Activated CD4-positive, alpha-beta memory T cell treated with anti-CD3 and anti-CD28 coated beads for 36 hours (primary cell): ENCODE data around the gene APBA2. TPM values are rescaled to one million over a fixed set of nuclear protein-coding genes. Genes with fewer than 3 reads are reported as not detected.

Experiments used
- CTCF ChIA-PET: fragments of 350-600 bp; sonication (Branson Sonifier 250); formaldehyde crosslinking; loops from one replicate; lab custom pipeline; 2021; ENCODE audit warnings: antibody characterized with exemption, inconsistent platforms; lab: Charles Lee
- POLR2A ChIA-PET: fragments of 350-600 bp; sonication (Branson Sonifier 250); formaldehyde crosslinking; loops from one replicate; lab custom pipeline; 2021; ENCODE audit warnings: antibody characterized with exemption; lab: Charles Lee
- DNase-seq: peaks from one replicate; pipeline ENCODE4 v3.0.0-alpha.2; 2020
- H3K27ac Mint-ChIP-seq: one replicate; pipeline ENCODE4 v1.8.0; 2021; ENCODE audit warnings: mixed read lengths
- H3K27me3 Mint-ChIP-seq: one replicate; pipeline ENCODE4 v1.8.0; 2021; ENCODE audit warnings: mixed read lengths
- H3K36me3 Mint-ChIP-seq: one replicate; pipeline ENCODE4 v1.8.0; 2021; ENCODE audit warnings: mixed read lengths
- H3K4me1 Mint-ChIP-seq: one replicate; pipeline ENCODE4 v1.8.0; 2021; ENCODE audit warnings: low read depth, mixed read lengths
- H3K4me3 Mint-ChIP-seq: one replicate; pipeline ENCODE4 v1.8.0; 2021; ENCODE audit warnings: mild to moderate bottlenecking, mixed read lengths
- H3K9me3 Mint-ChIP-seq: one replicate; pipeline ENCODE4 v1.8.0; 2021; ENCODE audit warnings: mixed read lengths
- intact Hi-C: fragments of 100-400 bp; cut with micrococcal nuclease; formaldehyde crosslinking; loops from one replicate; pipeline ENCODE4 v1.15.1; 2023
- total RNA-seq, 2 experiments: library from RNA; stranded (reverse); gene quantifications; one replicate each; pipeline ENCODE4 v1.2.3, GENCODE V29; 2021

The APBA2 gene
- total RNA-seq, 2 experiments from 2014 or later: 6.4 to 8.9 TPM

DNA sequence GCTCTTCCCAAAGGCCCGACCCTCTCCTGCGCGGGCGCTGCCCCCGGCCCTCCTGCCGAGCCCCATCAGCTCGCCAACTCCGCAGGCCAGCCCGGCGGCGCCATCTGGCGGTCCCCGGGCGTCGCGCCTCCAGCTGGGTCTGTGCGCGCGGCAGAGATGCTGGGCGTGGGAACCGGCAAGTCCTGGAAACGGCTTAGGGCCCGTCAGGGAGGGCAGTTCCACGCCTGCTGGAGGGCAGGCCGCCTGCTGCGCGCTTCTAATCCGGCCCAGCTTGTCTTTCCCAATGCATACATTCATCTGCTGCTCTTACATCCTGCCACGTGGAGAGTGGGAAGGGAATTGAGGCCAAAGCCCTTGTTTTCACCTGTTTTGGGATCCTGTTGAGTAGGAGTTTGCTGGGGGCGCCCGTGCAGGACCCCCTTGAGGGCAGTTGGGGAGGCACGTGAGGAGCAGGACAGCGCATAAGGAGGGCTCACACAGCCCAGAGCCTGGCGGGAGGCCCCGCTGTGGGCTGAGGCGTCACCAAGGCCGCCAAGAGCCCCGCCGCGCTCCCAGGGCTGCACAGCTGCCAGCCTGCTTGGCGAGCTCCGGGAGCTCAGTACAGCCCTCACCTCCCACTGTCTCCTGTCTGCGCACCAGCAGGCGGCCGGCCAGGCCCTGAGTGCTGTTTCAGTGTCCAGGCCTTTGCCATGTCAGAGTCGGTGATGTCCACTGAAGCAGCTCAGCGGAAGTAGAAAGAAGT is 218.2 kb downstream of the APBA2 start:
- intact Hi-C loops: no loop called here
- Mint-ChIP-seq H3K27me3 (no peaks in the 10 kb centered on the region), H3K4me3 (no peak overlapping the region), H3K36me3 (peaks cover 2% of the 10 kb centered on the region), H3K9me3 (no peaks in the 10 kb centered on the region), H3K27ac (no peak overlapping the region), H3K4me1 (no peaks in the 10 kb centered on the region)
- ChIA-PET POLR2A (interaction anchor here (1.5 kb wide), 1 partner anchor 14 kb away, joined by 5 read pairs; no protein-coding TSS in a partner anchor), CTCF (interaction anchor here (0.6 to 4.8 kb wide), 10 partner anchors 8 to 164 kb away, joined by 3 to 66 read pairs (median 5); no protein-coding TSS in a partner anchor)
- DNase-seq: peak; percentile 70

DNA sequence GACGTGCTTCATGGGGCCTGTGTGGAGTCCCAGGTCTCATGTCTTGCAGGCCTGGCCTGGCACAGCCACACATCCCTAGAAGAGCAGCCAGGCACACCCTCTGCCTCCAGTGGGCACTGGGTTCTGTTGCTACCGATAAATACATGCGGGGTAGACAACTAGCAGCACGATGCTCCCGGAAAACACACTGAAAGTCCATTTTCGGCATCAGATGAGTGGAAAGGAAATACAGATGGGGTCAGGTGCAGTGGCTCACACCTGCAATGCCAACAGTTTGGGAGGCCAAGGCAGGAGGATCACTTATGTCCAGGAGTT is 218.7 kb downstream of the APBA2 start:
- no peaks in the 10 kb centered on the region for H3K27me3 Mint-ChIP-seq
- ChIA-PET CTCF (interaction anchor here (0.8 to 4.8 kb wide), 5 partner anchors 11 to 36 kb away, joined by 3 to 66 read pairs (median 6); no protein-coding TSS in a partner anchor), POLR2A (interaction anchor here (1.5 kb wide), 1 partner anchor 14 kb away, joined by 5 read pairs; no protein-coding TSS in a partner anchor)
- no peaks in the 10 kb centered on the region for H3K9me3 Mint-ChIP-seq
- peaks cover 2% of the 10 kb centered on the region for H3K36me3 Mint-ChIP-seq
- no peak overlapping the region for H3K27ac Mint-ChIP-seq
- DNase-seq: no peak
- no peak overlapping the region for H3K4me3 Mint-ChIP-seq
- no peaks in the 10 kb centered on the region for H3K4me1 Mint-ChIP-seq
- intact Hi-C loops: no loop called here

GRCh38 chr15:29105151-29105854 is 219.5 kb downstream of the APBA2 start:
- H3K4me3 Mint-ChIP-seq: no peak overlapping the region
- no peaks in the 10 kb centered on the region for H3K27me3 Mint-ChIP-seq
- CTCF ChIA-PET: interaction anchor here (0.8 to 4.8 kb wide), 5 partner anchors 10 to 35 kb away, joined by 3 to 66 read pairs (median 6); no protein-coding TSS in a partner anchor
- DNase-seq: no peak
- no peak overlapping the region for H3K27ac Mint-ChIP-seq
- no peaks in the 10 kb centered on the region for H3K9me3 Mint-ChIP-seq
- intact Hi-C loops: no loop called here
- H3K4me1 Mint-ChIP-seq: no peaks in the 10 kb centered on the region
- POLR2A ChIA-PET: no interaction called here
- peaks cover 2% of the 10 kb centered on the region for H3K36me3 Mint-ChIP-seq

GRCh38 chr15:29106116-29106515 is 220.3 kb downstream of the APBA2 start:
- H3K9me3 Mint-ChIP-seq: no peaks in the 10 kb centered on the region
- H3K4me1 Mint-ChIP-seq: no peaks in the 10 kb centered on the region
- intact Hi-C loops: no loop called here
- CTCF ChIA-PET: interaction anchor here (1.8 to 4.8 kb wide), 2 partner anchors 9 to 15 kb away, joined by 7 to 66 read pairs; no protein-coding TSS in a partner anchor
- H3K4me3 Mint-ChIP-seq: no peak overlapping the region
- POLR2A ChIA-PET: no interaction called here
- no peak overlapping the region for H3K27ac Mint-ChIP-seq
- H3K36me3 Mint-ChIP-seq: peaks cover 2% of the 10 kb centered on the region
- H3K27me3 Mint-ChIP-seq: no peaks in the 10 kb centered on the region
- DNase-seq: no peak

DNA sequence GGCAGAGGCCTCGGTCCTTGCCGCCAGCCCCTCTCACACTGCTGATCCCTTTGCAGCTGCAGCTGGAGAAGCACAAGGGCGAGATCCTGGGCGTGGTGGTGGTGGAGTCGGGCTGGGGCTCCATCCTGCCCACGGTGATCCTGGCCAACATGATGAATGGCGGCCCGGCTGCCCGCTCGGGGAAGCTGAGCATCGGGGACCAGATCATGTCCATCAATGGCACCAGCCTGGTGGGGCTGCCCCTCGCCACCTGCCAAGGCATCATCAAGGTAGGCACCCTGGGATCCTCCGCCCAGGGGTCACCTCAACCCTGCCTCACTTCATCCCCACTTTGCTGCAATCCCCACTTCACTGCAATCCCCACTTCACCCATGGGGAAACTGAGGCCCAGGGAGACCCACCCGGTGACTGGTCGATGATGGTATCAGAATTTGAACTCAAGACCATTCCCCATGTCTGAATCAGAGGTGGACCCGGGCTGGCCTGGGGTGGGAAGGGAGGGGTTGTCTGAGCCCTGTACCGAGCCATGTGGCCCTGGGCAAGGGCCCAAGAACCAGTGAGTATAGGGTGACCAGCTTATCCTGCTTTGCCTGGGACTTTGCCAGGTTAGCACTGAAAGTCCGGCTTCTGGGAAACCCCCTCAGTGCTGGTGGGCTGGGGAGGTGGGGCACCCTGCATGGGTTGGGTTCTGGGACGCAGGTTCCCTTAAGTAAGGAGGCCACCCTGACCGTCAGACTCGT is 220.9 kb downstream of the APBA2 start:
- Mint-ChIP-seq H3K4me1 (no peaks in the 10 kb centered on the region), H3K4me3 (no peak overlapping the region), H3K36me3 (peaks cover 2% of the 10 kb centered on the region), H3K27ac (no peak overlapping the region), H3K27me3 (no peaks in the 10 kb centered on the region), H3K9me3 (no peaks in the 10 kb centered on the region)
- CTCF ChIA-PET: no interaction called here
- intact Hi-C loops: no loop called here
- POLR2A ChIA-PET: no interaction called here
- DNase-seq: no peak

DNA sequence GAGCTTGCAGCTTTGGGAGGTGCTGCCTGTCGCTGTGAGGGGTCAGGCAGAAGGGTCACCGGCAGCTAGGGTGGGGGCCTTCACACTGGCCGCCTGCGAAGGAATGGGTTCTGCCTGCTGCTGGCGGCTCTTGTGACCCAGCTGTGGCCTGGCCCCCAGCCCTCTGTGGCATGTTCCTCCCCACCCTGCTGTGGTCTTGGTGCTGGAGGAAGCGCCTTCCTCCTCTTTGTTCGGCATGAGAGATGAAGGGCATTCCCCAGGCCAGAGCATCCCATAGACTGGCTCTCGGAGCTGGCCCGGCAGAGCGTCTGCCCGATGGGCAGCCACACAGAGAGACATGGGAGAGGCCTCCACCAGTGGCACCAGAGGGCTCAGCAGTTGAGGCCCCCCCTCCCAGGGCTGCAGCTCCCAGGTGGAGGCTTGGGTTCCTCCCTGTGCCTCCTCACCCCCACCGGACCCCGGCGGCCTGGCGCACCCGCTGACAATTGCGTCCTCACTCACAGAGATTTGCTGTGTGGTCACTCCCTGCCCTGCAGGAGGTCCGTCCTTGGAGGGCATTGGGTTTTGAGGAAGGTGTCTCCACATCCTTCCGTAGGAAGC is 221.6 kb downstream of the APBA2 start:
- ChIA-PET CTCF (interaction anchor here (0.7 kb wide), 1 partner anchor 467 kb away, joined by 3 read pairs; no protein-coding TSS in a partner anchor), POLR2A (no interaction called here)
- Mint-ChIP-seq H3K27ac (no peak overlapping the region), H3K9me3 (no peaks in the 10 kb centered on the region), H3K27me3 (no peaks in the 10 kb centered on the region), H3K4me1 (no peaks in the 10 kb centered on the region), H3K4me3 (no peak overlapping the region), H3K36me3 (peaks cover 2% of the 10 kb centered on the region)
- intact Hi-C loops: no loop called here
- DNase-seq: no peak

- Mint-ChIP-seq H3K27me3 (no peaks in the 10 kb centered on the region), H3K4me3 (no peak overlapping the region), H3K36me3 (peaks cover 2% of the 10 kb centered on the region), H3K9me3 (no peaks in the 10 kb centered on the region), H3K27ac (no peak overlapping the region), H3K4me1 (no peaks in the 10 kb centered on the region)
- no peak for DNase-seq
- POLR2A ChIA-PET: no interaction called here
- CTCF ChIA-PET: interaction anchor here (0.7 kb wide), 1 partner anchor 466 kb away, joined by 3 read pairs; no protein-coding TSS in a partner anchor
- intact Hi-C loops: no loop called here
Observed at GRCh38 chr15:29107971-29108645, 222.3 kb downstream of the APBA2 start.

GRCh38 chr15:29109762-29110161 is 224.0 kb downstream of the APBA2 start:
- Mint-ChIP-seq H3K4me1 (peaks cover 8% of the 10 kb centered on the region), H3K27me3 (peaks cover 3% of the 10 kb centered on the region), H3K36me3 (no peaks in the 10 kb centered on the region), H3K4me3 (no peak overlapping the region), H3K27ac (no peak overlapping the region), H3K9me3 (no peaks in the 10 kb centered on the region)
- intact Hi-C loops: no loop called here
- ChIA-PET POLR2A (no interaction called here), CTCF (interaction anchor here (1.9 to 2.1 kb wide), 2 partner anchors 8 to 19 kb away, joined by 6 to 10 read pairs; no protein-coding TSS in a partner anchor)
- DNase-seq: no peak

- Mint-ChIP-seq H3K27ac (no peak overlapping the region), H3K4me1 (peaks cover 10% of the 10 kb centered on the region)
- POLR2A ChIA-PET: no interaction called here
Observed at GRCh38 chr15:29110176-29110575, 224.4 kb downstream of the APBA2 start.

GRCh38 chr15:29110733-29111132 is 225.0 kb downstream of the APBA2 start:
- ChIA-PET POLR2A (no interaction called here), CTCF (interaction anchor here (0.7 to 2.1 kb wide), 3 partner anchors 9 to 62 kb away, joined by 3 to 10 read pairs (median 6); no protein-coding TSS in a partner anchor)
- no peak overlapping the region for H3K4me3 Mint-ChIP-seq
- H3K9me3 Mint-ChIP-seq: no peaks in the 10 kb centered on the region
- peaks cover 10% of the 10 kb centered on the region for H3K4me1 Mint-ChIP-seq
- no peaks in the 10 kb centered on the region for H3K36me3 Mint-ChIP-seq
- no peak overlapping the region for H3K27ac Mint-ChIP-seq
- peaks cover 3% of the 10 kb centered on the region for H3K27me3 Mint-ChIP-seq
- DNase-seq: no peak
- intact Hi-C loops: no loop called here

More at GRCh38 chr15:29110176-29110575, 224.4 kb downstream of the APBA2 start:
- Mint-ChIP-seq H3K36me3 (no peaks in the 10 kb centered on the region), H3K4me3 (no peak overlapping the region), H3K27me3 (peaks cover 3% of the 10 kb centered on the region), H3K9me3 (no peaks in the 10 kb centered on the region)
- DNase-seq: no peak
- CTCF ChIA-PET: interaction anchor here (0.7 to 2.1 kb wide), 3 partner anchors 8 to 61 kb away, joined by 3 to 10 read pairs (median 6); no protein-coding TSS in a partner anchor
- intact Hi-C loops: no loop called here

- ChIA-PET CTCF (interaction anchor here (1.1 to 1.9 kb wide), 3 partner anchors 8 to 10 kb away, joined by 4 to 10 read pairs (median 4); no protein-coding TSS in a partner anchor), POLR2A (no interaction called here)
- Mint-ChIP-seq H3K36me3 (no peaks in the 10 kb centered on the region), H3K4me3 (no peak overlapping the region), H3K27ac (no peak overlapping the region), H3K27me3 (peaks cover 3% of the 10 kb centered on the region), H3K4me1 (peaks cover 10% of the 10 kb centered on the region), H3K9me3 (no peaks in the 10 kb centered on the region)
- intact Hi-C loops: no loop called here
- DNase-seq: no peak
Observed at GRCh38 chr15:29111705-29112281, 226.0 kb downstream of the APBA2 start.
